HG03565 (cell line): ENCODE results near the gene IFT88.
A peak's percentile ranks its signal among the peaks of the same experiment; 100 is the strongest.

Source experiments
- ATAC-seq: cut with Tn5 transposase; IDR thresholded peaks from one replicate; pipeline ENCODE4 v1.9.1; 2021; ENCODE audit warnings: mild to moderate bottlenecking, moderate library complexity; ENCODE audit not compliant: unreplicated experiment

The IFT88 gene

DNA sequence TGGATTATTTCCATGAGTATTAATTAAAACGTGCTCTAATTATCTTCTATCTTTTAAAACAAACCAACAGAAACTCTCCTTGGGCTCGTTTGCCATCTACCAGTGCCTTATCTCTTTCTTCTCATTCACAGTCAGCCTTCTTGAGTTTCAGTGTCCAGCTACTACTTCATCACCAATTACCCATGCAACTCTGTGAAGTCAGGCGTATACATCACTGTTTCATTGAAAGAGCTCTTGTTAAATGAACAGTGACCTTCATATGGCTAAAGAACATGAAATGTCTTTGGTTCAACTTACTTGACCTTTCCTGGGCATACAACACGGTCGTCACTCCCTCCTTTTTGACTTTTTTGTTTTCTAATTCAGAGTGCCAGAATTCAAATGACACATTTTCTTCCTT lies 5.2 kb upstream of the IFT88 start:
- ATAC-seq, result no peak

DNA sequence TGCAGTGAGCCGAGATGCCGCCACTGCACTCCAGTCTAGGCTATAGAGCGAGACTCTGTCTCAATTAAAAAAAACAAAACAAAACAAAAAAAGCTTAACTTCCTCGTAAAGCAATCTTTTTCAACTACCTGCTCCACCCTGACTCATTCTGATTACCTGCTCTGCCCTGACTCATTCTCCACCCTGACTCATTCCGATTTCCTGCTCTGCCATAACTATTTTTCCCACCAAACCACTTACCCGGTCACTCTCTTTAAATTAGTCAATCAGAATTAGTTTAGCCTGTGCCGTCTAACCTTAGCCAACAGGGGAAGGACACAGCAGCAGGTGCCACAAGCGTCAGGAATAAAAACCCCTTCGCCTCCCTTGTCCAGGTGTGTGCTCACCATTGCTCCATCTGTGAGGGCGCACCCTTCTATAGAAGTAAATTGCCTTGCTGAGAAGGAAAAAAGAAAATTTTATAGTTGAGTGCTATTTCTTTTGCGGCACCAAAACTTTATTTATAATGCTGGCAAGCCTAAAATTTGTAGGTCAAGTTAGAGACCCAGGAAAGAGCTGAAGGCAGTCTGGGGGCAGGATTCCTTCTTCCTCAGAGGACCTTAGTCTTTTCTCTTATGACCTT lies 1.7 kb upstream of the IFT88 start:
- no peak for ATAC-seq

DNA sequence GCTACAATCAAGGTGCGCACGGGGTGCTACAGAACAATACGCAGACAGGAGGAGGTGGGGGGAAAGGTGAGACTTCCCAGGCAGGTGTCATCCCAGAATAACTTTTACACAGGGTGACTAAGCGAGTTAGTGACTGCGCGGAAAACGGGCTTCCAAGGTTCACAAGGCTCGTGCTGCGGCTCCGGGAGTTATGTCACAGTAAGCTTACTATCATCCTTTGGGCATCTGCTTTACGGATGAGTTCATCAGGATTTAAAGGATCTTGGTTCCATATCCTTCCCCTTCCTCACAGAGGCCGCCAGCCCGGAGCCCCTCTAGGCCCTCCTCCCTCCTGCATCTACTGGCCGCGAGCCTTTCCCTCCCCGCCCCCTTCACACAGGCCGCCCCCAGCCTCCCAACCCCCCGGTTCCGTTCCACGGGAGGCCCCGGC lies 474 bp upstream of the IFT88 start:
- ATAC-seq, result peak; percentile 12

DNA sequence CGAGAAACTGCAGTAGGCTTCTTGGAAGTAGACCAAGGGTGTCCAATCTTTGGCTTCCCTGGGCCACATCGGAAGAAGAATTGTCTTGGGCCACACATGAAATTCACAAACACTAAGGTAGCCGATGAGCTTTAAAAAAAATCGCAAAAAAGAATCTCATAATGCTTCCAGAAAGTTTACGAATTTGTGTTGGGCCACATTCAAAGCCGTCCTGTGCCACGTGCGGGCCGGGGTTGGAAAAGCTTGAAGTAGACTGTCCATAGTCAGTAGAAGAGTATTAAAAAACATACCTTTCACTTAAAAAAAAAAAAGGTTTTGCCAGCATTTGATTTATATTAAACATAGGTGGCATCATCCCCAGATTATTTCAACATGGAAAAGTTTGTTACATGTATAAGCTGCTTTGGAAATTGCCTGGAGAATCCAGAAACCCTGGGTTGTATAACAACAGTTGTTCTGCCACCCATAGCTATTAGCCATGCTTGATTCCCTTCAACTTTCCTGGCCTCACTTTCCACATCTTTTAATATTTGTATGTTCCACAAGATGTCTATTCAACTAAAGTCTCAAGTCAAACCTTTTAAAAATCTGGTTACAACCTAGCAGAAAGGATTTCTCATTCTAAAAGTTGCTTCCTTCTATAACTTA lies 1.0 kb downstream of the IFT88 start:
- no peak for ATAC-seq

DNA sequence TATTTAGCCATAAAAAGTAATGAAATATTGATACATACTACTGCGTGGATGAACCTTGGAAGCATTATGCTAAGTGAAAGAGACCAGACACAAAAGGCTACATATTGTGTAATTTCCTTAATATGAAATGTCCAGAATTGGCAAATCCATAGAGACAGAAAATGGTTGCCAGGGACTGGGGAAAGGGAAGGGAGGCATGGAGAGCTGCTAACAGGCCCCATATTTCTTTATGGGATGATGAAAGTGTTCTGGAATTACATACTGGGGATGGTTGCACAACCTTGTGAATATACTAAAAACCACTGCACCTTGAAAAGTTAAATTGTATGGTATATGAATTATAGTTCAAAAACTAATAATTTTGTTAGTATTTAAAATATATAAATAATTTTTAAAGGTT lies 3.6 kb downstream of the IFT88 start:
- ATAC-seq, result no peak

DNA sequence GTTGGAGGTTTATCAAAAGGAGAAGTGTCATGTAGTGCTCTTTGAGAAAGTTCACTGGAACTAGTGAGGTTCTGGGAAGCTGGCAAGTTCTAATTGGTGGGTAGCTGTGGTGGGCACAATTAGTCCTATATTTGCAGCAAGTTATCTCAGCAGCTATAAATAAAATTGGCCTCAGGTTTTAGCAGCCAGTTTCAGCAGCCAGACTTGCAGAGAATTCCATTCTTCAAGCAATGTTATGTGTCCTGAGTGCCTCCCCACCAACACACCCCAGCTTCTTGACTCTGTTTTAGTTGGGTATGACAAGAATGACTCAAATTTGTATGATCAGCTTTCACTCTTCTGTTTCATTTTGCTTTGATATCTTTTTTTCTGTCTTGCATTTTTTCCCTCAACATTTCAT lies 4.7 kb downstream of the IFT88 start:
- no peak for ATAC-seq

DNA sequence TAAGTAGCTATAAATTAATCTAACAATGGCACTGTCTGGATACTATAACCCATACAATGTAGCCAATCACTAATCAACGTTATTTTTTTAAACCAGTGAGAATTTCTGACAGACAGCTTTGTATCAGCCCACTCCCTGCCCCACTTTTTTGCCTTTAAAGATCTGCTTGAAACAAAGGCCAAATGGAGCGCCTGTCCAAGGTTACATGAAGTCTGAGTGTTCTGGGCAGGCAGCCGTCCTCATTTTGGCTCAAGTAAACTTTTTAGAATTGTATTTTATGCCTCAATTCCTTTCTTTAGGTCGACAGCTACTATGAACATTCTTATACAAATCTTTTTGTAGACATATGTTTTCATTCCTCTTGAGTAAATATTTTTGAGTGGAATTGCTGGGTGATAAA lies 6.2 kb downstream of the IFT88 start:
- no peak for ATAC-seq

DNA sequence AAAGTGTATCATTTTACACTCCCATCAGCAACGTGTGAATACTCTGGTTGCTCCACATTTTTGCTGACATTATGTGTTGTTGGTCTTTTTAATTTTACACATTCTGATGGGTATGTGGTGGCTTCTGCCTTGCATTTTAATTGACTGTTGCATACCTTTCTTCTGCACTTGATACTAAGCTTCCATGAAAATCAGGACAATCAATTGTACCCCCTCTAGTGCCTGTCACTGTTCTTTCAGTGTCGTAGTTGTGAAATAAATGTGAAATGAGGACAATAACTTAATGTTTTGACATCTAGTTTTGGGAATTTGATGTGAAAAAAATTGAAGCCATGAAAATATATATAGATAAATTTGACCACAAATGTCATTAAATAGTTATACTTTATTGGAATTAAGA lies 6.7 kb downstream of the IFT88 start:
- no peak for ATAC-seq

DNA sequence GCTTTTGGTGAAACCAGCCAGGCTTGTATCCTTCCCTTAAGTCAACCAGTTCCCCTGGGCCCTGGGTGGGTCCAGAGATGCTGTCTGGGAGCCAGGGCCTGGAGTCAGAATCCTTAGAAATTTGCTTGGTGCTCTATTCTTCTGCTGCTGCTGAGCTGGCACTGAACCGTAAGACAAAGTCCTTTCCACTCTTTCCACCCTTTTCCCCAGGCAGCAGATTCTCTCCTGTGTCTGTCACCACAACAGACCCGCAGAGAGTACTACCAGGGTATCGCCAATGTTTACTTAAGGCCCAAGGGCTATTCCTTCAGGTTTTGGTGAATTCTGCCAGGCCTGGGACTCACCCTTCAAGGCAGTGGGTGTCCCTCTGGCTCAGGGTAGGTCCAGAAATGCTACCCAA lies 12.2 kb downstream of the IFT88 start:
- no peak for ATAC-seq

DNA sequence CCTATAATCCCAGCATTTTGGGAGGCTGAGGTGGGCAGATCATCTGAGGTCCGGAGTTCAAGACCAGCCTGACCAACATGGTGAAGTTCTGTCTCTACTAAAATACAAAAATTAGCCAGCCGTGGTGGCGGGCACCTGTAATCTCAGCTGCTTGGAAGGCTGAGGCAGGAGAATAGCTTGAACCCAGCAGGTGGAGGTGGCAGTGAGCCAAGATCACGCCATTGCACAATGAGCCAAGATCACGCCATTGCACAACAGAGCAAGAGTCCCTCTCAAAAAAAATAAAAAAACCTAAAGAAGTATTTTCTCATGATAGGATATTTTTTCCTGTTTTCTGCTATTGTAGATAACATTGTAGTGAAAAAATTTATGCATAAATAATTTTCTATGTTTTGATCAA lies 13.3 kb downstream of the IFT88 start:
- ATAC-seq, result no peak

DNA sequence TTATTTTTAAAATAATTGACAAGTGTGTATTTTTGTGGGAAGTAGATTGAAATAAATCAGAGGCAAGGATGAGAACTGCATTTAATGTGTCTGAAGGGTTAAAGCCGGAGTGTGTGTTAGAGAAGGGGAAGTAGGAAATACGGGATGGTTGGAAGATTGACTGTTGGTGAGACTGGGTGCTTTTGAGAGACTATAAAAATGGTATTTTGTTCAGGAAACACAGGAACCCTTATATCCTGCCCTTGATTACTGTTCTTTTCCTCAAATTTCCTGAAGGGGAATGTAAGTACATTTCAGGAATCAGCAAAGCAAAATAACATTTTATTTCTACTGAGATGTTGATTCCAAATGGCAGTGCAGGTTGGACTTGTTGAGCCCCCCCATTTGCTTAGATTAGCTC lies 15.1 kb downstream of the IFT88 start:
- no peak for ATAC-seq

DNA sequence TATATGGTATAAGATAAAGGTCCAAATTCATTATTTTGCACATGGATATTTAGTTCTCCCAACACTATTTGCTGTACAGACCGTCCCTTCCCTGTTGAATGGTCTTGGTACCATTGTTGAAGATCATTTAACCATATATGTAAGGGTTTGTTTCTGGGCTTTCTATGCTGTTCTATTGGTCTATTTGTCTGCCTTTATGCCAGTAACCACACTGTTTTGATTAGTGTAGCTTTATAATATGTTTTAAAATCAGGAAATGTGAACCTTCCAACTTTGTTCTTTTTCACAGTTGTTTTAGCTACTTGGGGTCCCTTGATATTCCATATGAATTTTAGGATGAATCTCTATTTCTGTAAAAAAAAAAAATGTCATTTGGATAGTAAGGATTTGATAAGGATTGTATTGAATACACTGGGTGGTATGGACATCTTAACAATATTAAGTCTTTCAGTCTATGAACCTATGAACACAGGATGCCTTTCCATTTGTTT lies 16.9 kb downstream of the IFT88 start:
- no peak for ATAC-seq

DNA sequence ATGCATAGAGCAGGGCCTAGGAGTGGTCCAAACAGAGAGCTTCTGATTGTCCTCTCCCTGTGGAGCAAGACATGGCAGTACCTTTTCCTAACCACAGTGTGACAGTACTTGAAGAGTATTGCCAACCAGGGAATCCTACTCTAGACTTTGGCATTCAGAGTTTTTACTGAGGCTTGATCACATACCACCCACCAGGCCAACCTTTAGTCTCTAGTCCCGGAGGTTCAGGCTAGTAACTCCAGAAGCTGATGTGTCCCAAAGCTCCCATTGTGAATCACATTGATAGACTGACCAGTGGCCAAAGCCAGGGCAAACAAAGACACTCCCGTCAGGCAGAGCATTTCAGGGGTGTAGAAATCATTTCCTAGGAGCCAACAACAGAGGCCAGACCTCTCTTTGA lies 18.4 kb downstream of the IFT88 start:
- no peak for ATAC-seq

DNA sequence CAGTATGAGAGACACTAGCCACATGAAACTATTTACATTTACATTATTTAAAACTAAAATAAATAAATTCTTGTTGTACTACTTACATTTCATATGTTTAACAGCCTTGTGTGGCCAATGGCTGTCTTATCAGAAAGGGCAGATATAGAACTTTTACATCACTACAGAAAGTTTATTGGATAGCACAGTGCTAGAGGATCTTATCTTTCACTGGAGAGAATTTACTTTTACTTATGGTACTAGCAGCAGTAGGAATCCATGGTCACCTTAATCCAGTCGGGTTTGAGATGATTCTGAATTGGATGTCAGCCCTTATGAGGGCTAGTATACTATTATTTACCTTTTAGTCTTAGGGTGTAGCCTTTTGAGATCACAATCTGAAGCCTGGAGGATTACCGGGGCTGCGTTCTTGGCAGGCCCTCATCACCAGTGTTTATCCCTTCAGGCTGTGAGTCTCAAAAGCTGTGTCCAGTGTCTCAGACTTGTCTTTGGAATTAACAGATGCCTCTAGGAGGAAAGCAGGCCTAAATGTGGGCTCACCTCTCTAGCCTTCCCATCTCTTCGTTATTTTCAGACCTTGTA lies 21.7 kb downstream of the IFT88 start:
- ATAC-seq, result no peak

DNA sequence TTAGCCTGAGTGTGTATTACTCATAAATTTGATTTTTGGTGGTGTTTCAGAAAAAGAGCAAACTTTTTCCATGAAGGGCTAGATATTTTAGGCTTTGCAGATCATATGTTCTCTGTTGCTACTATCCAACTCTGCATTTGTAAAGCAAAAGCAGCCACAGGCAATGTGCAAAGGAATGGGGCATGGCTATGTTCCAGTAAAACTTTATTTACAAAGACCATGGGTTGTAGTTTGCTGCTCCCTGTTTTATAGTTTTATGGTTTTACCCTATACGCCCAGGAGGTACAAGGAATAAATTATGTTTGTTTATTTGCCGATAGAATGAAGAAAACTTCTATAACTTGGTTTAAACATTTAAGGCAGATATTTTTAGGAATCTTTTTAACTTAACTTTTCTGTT lies 23.6 kb downstream of the IFT88 start:
- ATAC-seq, result no peak

DNA sequence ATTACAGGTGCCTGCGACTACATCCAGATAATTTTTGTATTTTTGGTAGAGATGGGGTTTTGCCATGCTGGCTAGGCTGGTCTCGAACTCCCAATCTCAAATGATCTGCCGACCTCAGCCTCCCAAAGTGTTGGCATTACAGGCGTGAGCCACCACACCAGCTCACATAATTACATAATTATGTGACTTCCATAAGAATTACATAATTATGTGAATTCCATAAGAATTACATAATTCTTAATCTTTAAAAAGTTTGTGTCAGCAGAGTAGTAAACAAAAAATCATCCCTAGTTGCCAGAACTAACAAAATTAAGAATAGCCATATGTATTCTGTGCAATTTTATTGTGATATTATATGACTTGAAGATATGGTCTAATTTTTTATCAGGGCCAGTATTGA lies 25.6 kb downstream of the IFT88 start:
- no peak for ATAC-seq

DNA sequence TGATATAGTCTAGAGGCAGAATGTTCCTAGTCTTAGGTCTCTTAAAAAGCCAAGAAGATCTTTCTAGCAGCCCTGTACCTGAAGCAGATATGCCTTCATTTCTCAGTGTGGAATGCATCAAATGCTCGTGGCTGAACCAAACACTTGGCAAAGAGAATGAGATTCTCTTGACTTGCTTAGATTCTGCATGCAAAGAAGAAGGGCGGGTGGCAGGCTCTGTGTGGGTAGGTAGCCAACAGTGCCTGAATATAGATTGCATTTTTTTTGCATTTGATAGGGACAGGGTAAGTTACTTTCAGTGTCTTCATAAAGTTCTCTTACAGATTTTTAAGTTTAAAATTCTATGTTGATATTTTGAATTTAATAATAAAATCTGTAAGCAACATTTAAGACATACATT lies 27.3 kb downstream of the IFT88 start:
- no peak for ATAC-seq

DNA sequence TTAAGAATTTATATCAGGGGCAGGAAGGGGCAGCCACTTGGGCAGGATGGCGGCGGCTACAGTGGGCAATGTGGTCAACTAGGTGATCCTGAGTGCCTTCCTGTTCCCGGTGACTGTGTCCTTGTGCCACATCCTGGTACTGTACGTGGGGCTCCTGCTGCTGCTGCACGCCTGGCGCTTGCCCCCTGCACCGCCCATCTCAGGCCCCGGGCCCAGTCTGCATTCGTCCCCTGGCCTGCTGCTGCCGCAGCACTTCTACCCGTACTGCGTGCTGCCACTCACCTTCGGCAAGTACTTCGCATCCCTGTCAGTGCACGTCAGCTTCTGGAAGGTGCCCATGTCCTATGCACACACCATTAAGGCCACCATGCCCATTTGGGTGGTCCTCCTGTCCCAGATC lies 40.1 kb downstream of the IFT88 start:
- no peak for ATAC-seq

DNA sequence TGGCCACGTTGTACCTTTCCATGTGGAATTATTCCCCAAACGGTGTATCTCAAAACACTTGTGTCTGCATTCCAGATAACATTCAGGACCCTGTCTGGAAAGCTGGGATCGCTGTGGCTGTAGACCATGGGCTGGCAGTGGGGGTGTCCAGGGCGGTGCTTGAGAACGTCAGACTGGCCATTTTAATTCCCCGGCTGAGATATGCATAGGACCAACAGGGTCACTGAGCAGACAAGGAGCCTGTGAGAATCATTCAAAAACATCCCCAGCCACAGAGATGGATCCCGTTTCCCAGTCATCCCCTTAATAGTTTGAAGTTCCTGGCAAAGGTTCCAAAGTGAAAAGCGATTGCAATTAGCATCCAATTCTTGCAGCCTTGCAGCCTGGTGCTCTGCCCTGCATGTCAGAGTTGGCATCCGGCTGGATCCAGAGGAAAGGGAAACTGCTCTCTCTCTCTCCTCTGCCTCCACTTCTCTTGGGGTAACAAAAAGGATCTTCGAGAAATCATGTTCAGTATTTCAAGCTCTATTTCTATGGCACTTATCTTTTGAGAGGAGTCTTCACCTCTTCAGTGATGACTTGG lies 41.6 kb downstream of the IFT88 start:
- no peak for ATAC-seq

DNA sequence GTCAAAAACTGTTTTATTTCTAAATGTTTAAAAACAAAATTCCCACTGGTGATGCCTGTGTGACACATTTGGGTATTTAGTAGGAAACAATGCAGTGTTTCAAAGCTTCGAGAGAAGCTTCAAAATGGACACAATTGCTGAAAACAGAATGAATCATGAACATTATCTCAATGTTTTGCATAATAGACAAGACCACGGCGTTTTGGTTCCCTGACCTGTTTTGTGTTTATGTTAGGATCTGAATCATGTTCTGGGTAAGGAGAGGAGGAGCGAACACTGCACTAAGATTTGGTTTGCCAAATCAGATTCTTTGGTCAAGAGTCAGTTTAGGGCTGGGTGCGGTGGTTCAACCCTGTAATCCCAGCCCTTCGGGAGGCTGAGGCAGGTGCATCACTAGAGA lies 42.2 kb downstream of the IFT88 start:
- no peak for ATAC-seq

DNA sequence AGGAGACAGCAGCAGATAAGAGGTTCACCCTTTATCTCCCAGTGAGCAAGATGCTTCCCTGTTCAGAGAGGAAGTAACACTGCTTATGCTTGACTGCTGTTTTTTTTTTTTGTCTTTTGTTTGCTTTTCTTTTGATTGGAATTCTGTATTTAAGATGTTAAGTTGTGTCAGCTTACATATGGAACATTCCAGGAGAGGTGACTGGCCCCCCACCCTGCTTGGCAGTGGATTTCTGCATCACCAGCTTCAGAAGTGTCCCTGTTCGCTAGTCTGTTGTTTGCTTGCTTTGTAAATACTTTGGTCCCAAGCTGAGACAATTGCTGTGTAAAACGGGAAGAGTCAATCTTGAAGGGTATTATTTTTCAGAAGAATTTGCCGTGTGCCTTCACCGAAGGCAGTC lies 43.0 kb downstream of the IFT88 start:
- no peak for ATAC-seq
